ENCODE measurements around the gene TSHZ2.
A peak's percentile ranks its signal among the peaks of the same experiment; 100 is the strongest.
"Not testable (repeated sequence)": the region's sequence is repeated elsewhere in the genome, so short reads cannot be mapped to it uniquely, and the experiment has no call there.

The TSHZ2 gene

GRCh38 chr20:53412577-53413185 is 440.5 kb downstream of the TSHZ2 start:
- no peak for DNase-seq (ENCODE audit: insufficient read length)
- TF ChIP-seq TAF1 (IDR thresholded peaks at IDR 0.05; ENCODE audit: borderline replicate concordance, low read depth, low read length), result no peak
- TF ChIP-seq POLR2AphosphoS5 (IDR thresholded peaks at IDR 0.05; ENCODE audit: low read depth, low read length), result no peak
- TF ChIP-seq POLR2A (IDR thresholded peaks at IDR 0.05; ENCODE audit: low read depth, low read length), result no peak
- FAIRE-seq, result no peak

DNA sequence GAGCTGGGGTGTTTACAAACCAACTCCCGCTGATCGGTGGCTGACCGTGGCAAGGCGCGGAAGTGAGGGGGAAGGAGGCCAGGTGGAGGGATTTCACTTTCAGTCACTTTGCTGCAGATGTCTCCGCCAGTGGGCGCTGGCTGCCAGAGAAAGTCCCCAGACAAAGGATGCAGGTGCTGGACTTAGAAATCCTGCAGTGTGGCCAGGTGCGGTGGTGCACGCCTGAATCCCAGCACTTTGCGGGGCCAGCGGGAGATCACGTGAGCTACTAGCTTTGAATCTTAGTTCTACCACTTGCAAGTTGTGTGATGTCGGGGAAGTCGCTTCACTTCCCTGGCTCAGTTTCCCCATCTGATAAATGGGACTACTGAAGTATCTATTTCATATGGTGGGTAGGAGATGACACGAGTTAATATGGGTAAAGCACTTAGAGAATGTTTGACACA is 441.1 kb downstream of the TSHZ2 start:
- peak; percentile 70 for DNase-seq (ENCODE audit: insufficient read length)
- peak; percentile 97 for FAIRE-seq
- TF ChIP-seq TAF1 (IDR thresholded peaks at IDR 0.05; ENCODE audit: borderline replicate concordance, low read depth, low read length) (no peak), POLR2AphosphoS5 (IDR thresholded peaks at IDR 0.05; ENCODE audit: low read depth, low read length) (no peak), POLR2A (IDR thresholded peaks at IDR 0.05; ENCODE audit: low read depth, low read length) (no peak)

DNA sequence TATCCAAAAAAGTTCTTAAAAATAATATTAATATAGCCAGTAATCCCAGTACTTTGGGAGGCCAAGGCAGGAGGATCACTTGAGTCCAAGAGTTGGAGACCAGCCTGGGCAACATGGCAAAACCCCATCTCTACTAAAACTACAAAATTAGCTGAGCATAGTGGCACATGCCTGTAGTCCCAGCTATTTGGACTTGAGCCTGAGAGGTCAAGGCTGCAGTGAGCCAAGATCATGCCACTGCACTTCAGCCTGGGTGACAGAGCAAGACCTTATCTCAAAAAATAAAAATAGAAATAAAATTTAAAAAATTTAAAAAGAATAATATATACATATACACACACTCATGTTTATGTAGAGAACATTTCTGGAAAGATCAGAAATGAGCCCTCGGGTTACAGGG is 441.7 kb downstream of the TSHZ2 start:
- not testable (repeated sequence) for FAIRE-seq

DNA sequence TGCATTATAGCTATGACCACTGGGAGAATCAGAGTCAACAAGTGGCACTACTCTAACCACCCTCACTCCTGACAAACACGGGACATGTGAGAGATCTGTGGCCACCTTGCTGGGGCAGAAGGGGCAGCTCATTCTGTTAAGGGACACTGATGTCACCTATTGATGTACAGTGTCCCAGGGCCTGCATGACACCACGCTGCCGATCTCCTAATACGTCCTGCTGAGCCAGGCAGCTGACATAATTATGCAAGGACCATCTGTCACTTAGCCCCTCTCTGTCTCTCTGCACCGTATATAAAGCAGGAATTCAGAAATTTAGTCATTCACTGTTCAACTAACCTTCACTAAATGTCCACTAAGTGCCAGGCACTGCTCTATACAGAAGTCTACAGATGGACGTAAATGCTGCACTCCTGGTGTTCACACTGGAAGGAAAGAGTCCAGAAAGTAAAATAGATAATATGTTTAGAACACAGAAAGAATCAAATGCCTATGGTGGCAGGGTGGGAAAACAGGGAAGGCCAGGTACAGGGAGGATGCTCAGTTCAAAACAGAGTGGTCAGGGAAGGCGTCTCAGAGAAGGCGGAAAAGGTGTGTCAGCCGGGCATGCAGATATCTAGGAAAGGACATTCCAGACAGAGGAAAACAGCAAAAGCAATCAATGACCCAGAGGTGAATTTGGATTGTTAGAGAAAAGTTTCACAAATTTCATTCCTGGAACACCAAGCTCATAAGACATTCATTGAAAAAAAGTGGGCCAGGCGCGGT is 447.7 kb downstream of the TSHZ2 start:
- DNase-seq (ENCODE audit: insufficient read length) (no peak), FAIRE-seq (no peak)
- no peak for TF ChIP-seq POLR2AphosphoS5 (IDR thresholded peaks at IDR 0.05; ENCODE audit: low read depth, low read length)
- no peak for TF ChIP-seq POLR2A (IDR thresholded peaks at IDR 0.05; ENCODE audit: low read depth, low read length)
- TF ChIP-seq TAF1 (IDR thresholded peaks at IDR 0.05; ENCODE audit: borderline replicate concordance, low read depth, low read length), result no peak

More for the DNA sequence above, 441.7 kb downstream of the TSHZ2 start:
- DNase-seq (ENCODE audit: insufficient read length), result not testable (repeated sequence)

- TF ChIP-seq POLR2A (IDR thresholded peaks at IDR 0.05; ENCODE audit: low read depth, low read length) (no peak), POLR2AphosphoS5 (IDR thresholded peaks at IDR 0.05; ENCODE audit: low read depth, low read length) (no peak), TAF1 (IDR thresholded peaks at IDR 0.05; ENCODE audit: borderline replicate concordance, low read depth, low read length) (no peak)
- no peak for FAIRE-seq
- DNase-seq (ENCODE audit: insufficient read length), result no peak
These were observed 449.2 kb downstream of the TSHZ2 start for GRCh38 chr20:53421343-53421742.

GRCh38 chr20:53422039-53422438 is 449.9 kb downstream of the TSHZ2 start:
- TF ChIP-seq POLR2A (IDR thresholded peaks at IDR 0.05; ENCODE audit: low read depth, low read length) (no peak), POLR2AphosphoS5 (IDR thresholded peaks at IDR 0.05; ENCODE audit: low read depth, low read length) (no peak), TAF1 (IDR thresholded peaks at IDR 0.05; ENCODE audit: borderline replicate concordance, low read depth, low read length) (no peak)
- DNase-seq (ENCODE audit: insufficient read length) (no peak), FAIRE-seq (no peak)

DNA sequence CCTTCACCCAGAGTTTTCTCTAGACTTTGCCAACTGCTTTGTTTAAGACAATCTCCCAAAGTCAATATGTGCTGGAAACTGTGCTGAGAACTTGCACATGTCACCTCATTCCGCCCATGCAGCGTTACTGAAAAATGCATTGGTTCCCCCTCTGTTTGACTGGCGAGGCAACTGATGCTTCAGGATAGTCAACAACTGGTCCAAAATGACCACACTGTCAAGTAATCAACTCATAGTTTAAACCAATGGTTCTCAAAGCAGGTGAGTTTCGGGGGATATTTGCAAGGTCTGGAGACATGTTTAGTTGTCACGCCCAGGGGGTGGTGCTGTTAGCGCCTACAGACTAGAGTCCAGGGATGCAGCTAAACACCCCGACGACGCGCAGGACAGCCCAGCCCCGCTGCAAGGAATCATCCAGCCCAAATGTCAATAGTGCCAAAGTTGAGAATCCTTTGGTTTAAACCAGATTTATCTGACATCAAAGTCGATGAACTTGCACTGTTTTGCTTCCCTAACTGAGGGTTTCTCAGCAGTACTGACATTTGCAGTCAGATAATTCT is 451.5 kb downstream of the TSHZ2 start:
- DNase-seq (ENCODE audit: insufficient read length), result no peak
- FAIRE-seq, result no peak
- no peak for TF ChIP-seq POLR2AphosphoS5 (IDR thresholded peaks at IDR 0.05; ENCODE audit: low read depth, low read length)
- TF ChIP-seq TAF1 (IDR thresholded peaks at IDR 0.05; ENCODE audit: borderline replicate concordance, low read depth, low read length), result no peak
- no peak for TF ChIP-seq POLR2A (IDR thresholded peaks at IDR 0.05; ENCODE audit: low read depth, low read length)

DNA sequence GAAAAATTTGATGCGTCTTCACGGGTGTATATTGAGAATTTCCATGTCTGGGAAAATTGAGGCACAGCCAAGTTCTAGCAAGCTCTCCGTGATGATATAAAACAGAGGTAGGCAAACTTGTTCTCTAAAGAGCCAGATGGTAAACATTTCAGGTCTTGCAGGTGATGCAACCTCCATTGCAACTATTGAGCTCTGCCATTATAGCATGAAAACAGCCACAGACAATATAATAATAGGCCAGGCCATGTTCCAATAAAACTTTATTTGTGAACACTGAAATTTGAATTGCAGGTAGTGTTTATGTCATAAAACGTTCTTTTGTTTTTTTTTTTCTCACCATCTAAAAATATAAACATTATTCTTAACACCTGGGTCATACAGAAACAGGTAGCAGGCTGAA is 453.3 kb downstream of the TSHZ2 start:
- TF ChIP-seq POLR2AphosphoS5 (IDR thresholded peaks at IDR 0.05; ENCODE audit: low read depth, low read length), result no peak
- TF ChIP-seq POLR2A (IDR thresholded peaks at IDR 0.05; ENCODE audit: low read depth, low read length), result no peak
- TF ChIP-seq TAF1 (IDR thresholded peaks at IDR 0.05; ENCODE audit: borderline replicate concordance, low read depth, low read length), result no peak
- FAIRE-seq (no peak), DNase-seq (ENCODE audit: insufficient read length) (no peak)

DNA sequence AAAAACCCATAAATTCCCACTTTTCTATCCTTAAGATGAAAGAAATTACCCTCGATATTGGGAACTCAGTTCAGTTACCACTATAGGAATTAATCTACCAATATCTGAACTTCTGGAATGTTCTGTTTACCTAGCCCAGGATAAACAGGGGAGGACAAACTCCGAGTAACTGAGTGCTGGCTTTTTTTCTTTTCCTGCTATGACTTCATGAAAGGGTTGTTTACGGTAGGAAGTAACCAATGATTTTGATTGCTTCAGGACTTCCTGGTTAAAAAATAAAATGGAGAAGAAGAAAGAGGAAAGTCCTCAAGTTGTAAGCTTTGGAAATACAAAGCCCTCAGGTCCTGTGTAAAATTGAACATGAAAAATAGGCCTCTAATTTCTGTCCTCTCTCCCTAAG is 453.8 kb downstream of the TSHZ2 start:
- FAIRE-seq, result no peak
- TF ChIP-seq POLR2A (IDR thresholded peaks at IDR 0.05; ENCODE audit: low read depth, low read length) (no peak), TAF1 (IDR thresholded peaks at IDR 0.05; ENCODE audit: borderline replicate concordance, low read depth, low read length) (no peak), POLR2AphosphoS5 (IDR thresholded peaks at IDR 0.05; ENCODE audit: low read depth, low read length) (no peak)
- DNase-seq (ENCODE audit: insufficient read length), result no peak

DNA sequence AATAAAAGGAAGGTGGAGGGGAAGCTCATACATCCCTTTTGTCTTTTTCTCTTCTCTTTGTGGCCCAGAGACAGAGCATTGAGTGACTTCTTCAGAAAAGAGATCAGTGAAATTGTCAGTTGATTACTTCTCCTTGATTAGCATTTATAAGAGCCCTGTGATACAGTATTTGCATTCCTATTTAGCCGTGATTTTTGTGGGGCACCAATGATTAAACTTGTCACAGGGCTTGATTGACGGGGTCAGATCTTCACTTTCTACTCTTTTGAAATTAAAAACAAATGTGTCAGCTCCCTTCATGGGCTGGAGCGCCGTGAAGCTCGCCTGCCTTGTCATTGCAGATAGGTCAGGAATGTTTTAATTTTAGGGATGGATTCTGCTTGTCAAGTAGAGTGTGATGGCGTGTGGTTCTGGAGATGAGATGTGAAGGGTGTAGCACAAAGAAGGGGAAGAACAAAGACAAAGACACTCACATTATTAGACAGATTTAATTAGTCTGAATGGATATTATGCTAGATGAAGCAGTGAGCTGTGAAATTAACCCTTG is 454.7 kb downstream of the TSHZ2 start:
- no peak for TF ChIP-seq POLR2AphosphoS5 (IDR thresholded peaks at IDR 0.05; ENCODE audit: low read depth, low read length)
- no peak for TF ChIP-seq TAF1 (IDR thresholded peaks at IDR 0.05; ENCODE audit: borderline replicate concordance, low read depth, low read length)
- no peak for TF ChIP-seq POLR2A (IDR thresholded peaks at IDR 0.05; ENCODE audit: low read depth, low read length)
- no peak for FAIRE-seq
- no peak for DNase-seq (ENCODE audit: insufficient read length)

GRCh38 chr20:53427951-53428350 is 455.8 kb downstream of the TSHZ2 start:
- TF ChIP-seq TAF1 (IDR thresholded peaks at IDR 0.05; ENCODE audit: borderline replicate concordance, low read depth, low read length), result no peak
- TF ChIP-seq POLR2AphosphoS5 (IDR thresholded peaks at IDR 0.05; ENCODE audit: low read depth, low read length), result no peak
- TF ChIP-seq POLR2A (IDR thresholded peaks at IDR 0.05; ENCODE audit: low read depth, low read length), result no peak
- DNase-seq (ENCODE audit: insufficient read length), result no peak
- FAIRE-seq, result no peak

DNA sequence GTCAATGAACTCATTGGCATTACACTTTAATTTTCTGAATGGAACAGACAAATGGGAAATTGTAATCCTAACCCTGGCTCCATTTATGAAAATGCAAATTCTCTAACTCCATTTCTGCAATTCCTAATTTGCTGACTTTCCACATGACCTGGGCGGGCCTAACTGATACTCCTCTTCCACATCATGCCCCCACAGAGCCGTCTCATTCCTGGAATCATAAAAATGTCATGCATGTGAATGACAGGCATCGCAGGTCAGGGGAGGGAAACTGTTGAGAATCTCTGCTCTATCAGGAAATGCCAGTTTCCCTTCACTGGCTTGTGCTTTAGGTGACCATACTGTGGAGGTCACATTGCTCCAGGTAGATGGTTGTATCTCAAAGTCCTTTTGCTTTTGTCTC is 456.4 kb downstream of the TSHZ2 start:
- TF ChIP-seq POLR2AphosphoS5 (IDR thresholded peaks at IDR 0.05; ENCODE audit: low read depth, low read length) (no peak), TAF1 (IDR thresholded peaks at IDR 0.05; ENCODE audit: borderline replicate concordance, low read depth, low read length) (no peak), POLR2A (IDR thresholded peaks at IDR 0.05; ENCODE audit: low read depth, low read length) (no peak)
- no peak for DNase-seq (ENCODE audit: insufficient read length)
- FAIRE-seq, result no peak

Measured in GM12892 (cell line).